Fibroblast of skin of scalp (primary cell): ENCODE data around the gene VPS54.
"Not testable (repeated sequence)": the region's sequence is repeated elsewhere in the genome, so short reads cannot be mapped to it uniquely, and the experiment has no call there.

Experiments
- DNase-seq: peaks from one replicate; pipeline ENCODE4 v3.0.0-alpha.2; 2013

VPS54 gene

GRCh38 chr2:63866009-63866709 lies 153.1 kb downstream of the VPS54 start:
- DNase-seq, result no peak

- DNase-seq, result peak; percentile 30
Observed at GRCh38 chr2:63865159-63865799, 153.9 kb downstream of the VPS54 start.

- no peak for DNase-seq
Observed at GRCh38 chr2:63863707-63864106, 155.5 kb downstream of the VPS54 start.

GRCh38 chr2:63862806-63863205 lies 156.4 kb downstream of the VPS54 start:
- no peak for DNase-seq

GRCh38 chr2:63861220-63861822 lies 157.9 kb downstream of the VPS54 start:
- peak; percentile 68 for DNase-seq

- no peak for DNase-seq
Observed at GRCh38 chr2:63858291-63858690, 160.9 kb downstream of the VPS54 start.

- DNase-seq, result no peak
Observed at GRCh38 chr2:63856303-63856603, 163.0 kb downstream of the VPS54 start.

- DNase-seq, result no peak
Observed at GRCh38 chr2:63855418-63856302, 163.6 kb downstream of the VPS54 start.

- no peak for DNase-seq
Observed at GRCh38 chr2:63853527-63854310, 165.5 kb downstream of the VPS54 start.

- DNase-seq, result no peak
Observed at GRCh38 chr2:63851691-63852311, 167.4 kb downstream of the VPS54 start.

- no peak for DNase-seq
Observed at GRCh38 chr2:63850649-63851048, 168.6 kb downstream of the VPS54 start.

GRCh38 chr2:63850204-63850571 lies 169.0 kb downstream of the VPS54 start:
- no peak for DNase-seq

GRCh38 chr2:63849381-63850203 lies 169.6 kb downstream of the VPS54 start:
- peak; percentile 78 for DNase-seq

GRCh38 chr2:63847571-63847970 lies 171.7 kb downstream of the VPS54 start:
- DNase-seq, result not testable (repeated sequence)

- peak; percentile 86 for DNase-seq
Observed at GRCh38 chr2:63846487-63846886, 172.7 kb downstream of the VPS54 start.

- DNase-seq, result no peak
Observed at GRCh38 chr2:63845866-63846265, 173.4 kb downstream of the VPS54 start.

- DNase-seq, result no peak
Observed at GRCh38 chr2:63844616-63845015, 174.6 kb downstream of the VPS54 start.

GRCh38 chr2:63843791-63844190 lies 175.4 kb downstream of the VPS54 start:
- no peak for DNase-seq

GRCh38 chr2:63843093-63843492 lies 176.1 kb downstream of the VPS54 start:
- DNase-seq, result no peak

- DNase-seq, result peak; percentile 64
Observed at GRCh38 chr2:63842149-63843061, 176.8 kb downstream of the VPS54 start.
